DOHH2 (cell line): Measurements from ENCODE around the gene UCHL3.

ENCODE experiments used
- H3F3A ChIP-seq: fragments of 200-600 bp; sonication (generic), shearing (Covaris generic); 2 replicates; pipeline ENCODE4 v1.6.0; 2016; ENCODE audit warnings: antibody characterized with exemption, mild to moderate bottlenecking; ENCODE audit not compliant: control insufficient read depth, insufficient read depth
- H3K27ac ChIP-seq: fragments of 200-600 bp; sonication (generic); 2 replicates; pipeline ENCODE4 v1.5.1; 2014; ENCODE audit warnings: low read depth, mild to moderate bottlenecking, low read length, moderate library complexity
- H3K27me3 ChIP-seq: fragments of 200-600 bp; sonication (generic); 2 replicates; pipeline ENCODE4 v1.6.1; 2014; ENCODE audit warnings: mild to moderate bottlenecking, low read length, mixed read lengths; ENCODE audit not compliant: control insufficient read depth
- H3K36me3 ChIP-seq: fragments of 200-600 bp; sonication (generic); 2 replicates; pipeline ENCODE4 v1.6.1; 2014; ENCODE audit warnings: mild to moderate bottlenecking, low read length, moderate library complexity, mixed read lengths; ENCODE audit not compliant: control insufficient read depth
- H3K4me1 ChIP-seq: fragments of 200-600 bp; sonication (generic); 2 replicates; pipeline ENCODE4 v1.6.1; 2014; ENCODE audit warnings: mild to moderate bottlenecking, low read length, mixed read lengths; ENCODE audit not compliant: control insufficient read depth
- H3K4me2 ChIP-seq: fragments of 200-600 bp; sonication (generic); 2 replicates; pipeline ENCODE4 v1.6.0; 2014; ENCODE audit warnings: mild to moderate bottlenecking, low read length, moderate library complexity
- H3K4me3 ChIP-seq: fragments of 200-600 bp; sonication (generic); 2 replicates; pipeline ENCODE4 v1.5.1; 2014; ENCODE audit warnings: mild to moderate bottlenecking, low read length, mixed read lengths
- H3K79me2 ChIP-seq: fragments of 200-600 bp; sonication (generic); 2 replicates; pipeline ENCODE4 v1.6.1; 2014; ENCODE audit warnings: mild to moderate bottlenecking, low read length, mixed read lengths; ENCODE audit not compliant: control insufficient read depth
- H3K9me2 ChIP-seq: fragments of 200-600 bp; sonication (generic); replicated peaks from 2 replicates; pipeline ENCODE4 v1.6.1; 2014; ENCODE audit warnings: mild to moderate bottlenecking, low read length, mixed read lengths; ENCODE audit not compliant: control insufficient read depth
- H3K9me3 ChIP-seq: fragments of 200-600 bp; sonication (generic); 2 replicates; pipeline ENCODE4 v1.6.1; 2014; ENCODE audit warnings: antibody characterized with exemption, low read length, mixed read lengths; ENCODE audit not compliant: control insufficient read depth, insufficient read depth
- H4K20me1 ChIP-seq: fragments of 200-600 bp; sonication (generic); 2 replicates; pipeline ENCODE4 v1.6.0; 2014; ENCODE audit warnings: low read depth, mild to moderate bottlenecking, antibody characterized with exemption, low read length, moderate library complexity; ENCODE audit not compliant: control insufficient read depth, insufficient read depth
- CTCF ChIP-seq: fragments of 200-600 bp; sonication (generic); IDR thresholded peaks from one replicate; pipeline ENCODE4 v1.5.1; 2014; ENCODE audit warnings: antibody characterized with exemption, mild to moderate bottlenecking, low read depth, low read length; ENCODE audit not compliant: poor library complexity, severe bottlenecking
- EZH2phosphoT487 ChIP-seq: fragments of 200-600 bp; sonication (generic); IDR thresholded peaks from 2 replicates; pipeline ENCODE4 v1.6.1; 2017; ENCODE audit warnings: borderline replicate concordance, mild to moderate bottlenecking, antibody characterized with exemption, low read length, moderate library complexity, mixed read lengths

UCHL3 gene

GRCh38 chr13:75621147-75621546, 71.6 kb downstream of the UCHL3 start:
- no peak overlapping the region for H3K4me3 ChIP-seq
- peaks cover 2% of the 10 kb centered on the region; the same call in 1 of the 2 replicates for H3F3A ChIP-seq
- H3K79me2 ChIP-seq, result no peaks in the 10 kb centered on the region
- no peaks in the 10 kb centered on the region for H3K4me1 ChIP-seq
- H3K9me2 ChIP-seq, result no peaks in the 10 kb centered on the region
- no peak overlapping the region for H3K4me2 ChIP-seq
- no peak overlapping the region for H3K27ac ChIP-seq
- no peaks in the 10 kb centered on the region for H3K9me3 ChIP-seq
- no peaks in the 10 kb centered on the region for H3K27me3 ChIP-seq
- TF ChIP-seq CTCF (no peak), EZH2phosphoT487 (no peak)
- H3K36me3 ChIP-seq, result no peaks in the 10 kb centered on the region; the same call in 1 of the 2 replicates
- H4K20me1 ChIP-seq, result no peaks in the 10 kb centered on the region

GRCh38 chr13:75628801-75629200, 79.2 kb downstream of the UCHL3 start:
- H3K4me1 ChIP-seq, result no peaks in the 10 kb centered on the region
- no peaks in the 10 kb centered on the region for H3K27me3 ChIP-seq
- TF ChIP-seq CTCF (no peak), EZH2phosphoT487 (no peak)
- no peaks in the 10 kb centered on the region for H3K9me3 ChIP-seq
- no peaks in the 10 kb centered on the region for H3K9me2 ChIP-seq
- H3K36me3 ChIP-seq, result no peaks in the 10 kb centered on the region
- H3K4me3 ChIP-seq, result no peak overlapping the region
- H3K79me2 ChIP-seq, result no peaks in the 10 kb centered on the region
- H4K20me1 ChIP-seq, result no peaks in the 10 kb centered on the region
- H3F3A ChIP-seq, result peaks cover 5% of the 10 kb centered on the region; the same call in 1 of the 2 replicates
- no peak overlapping the region for H3K27ac ChIP-seq
- H3K4me2 ChIP-seq, result no peak overlapping the region

GRCh38 chr13:75633285-75633684, 83.7 kb downstream of the UCHL3 start:
- H3K27me3 ChIP-seq, result peaks cover 5% of the 10 kb centered on the region; the same call in 1 of the 2 replicates
- no peaks in the 10 kb centered on the region for H4K20me1 ChIP-seq
- peaks cover 9% of the 10 kb centered on the region for H3F3A ChIP-seq
- H3K79me2 ChIP-seq, result peaks cover 2% of the 10 kb centered on the region; the same call in 1 of the 2 replicates
- H3K27ac ChIP-seq, result no peak overlapping the region
- no peaks in the 10 kb centered on the region for H3K36me3 ChIP-seq
- H3K9me2 ChIP-seq, result no peaks in the 10 kb centered on the region
- peaks cover 17% of the 10 kb centered on the region for H3K4me1 ChIP-seq
- no peak overlapping the region for H3K4me2 ChIP-seq
- H3K4me3 ChIP-seq, result no peak overlapping the region
- no peaks in the 10 kb centered on the region for H3K9me3 ChIP-seq
- TF ChIP-seq EZH2phosphoT487 (no peak), CTCF (no peak)
